Inflammatory macrophage (primary cell): ENCODE data around the gene RAB7A.
"Not testable (repeated sequence)": the region's sequence is repeated elsewhere in the genome, so short reads cannot be mapped to it uniquely, and the experiment has no call there.

Experiments
- DNase-seq, 2 donors: peaks; one replicate each; pipeline ENCODE4 v3.0.0-alpha.2; 2020 to 2022

The RAB7A gene

DNA sequence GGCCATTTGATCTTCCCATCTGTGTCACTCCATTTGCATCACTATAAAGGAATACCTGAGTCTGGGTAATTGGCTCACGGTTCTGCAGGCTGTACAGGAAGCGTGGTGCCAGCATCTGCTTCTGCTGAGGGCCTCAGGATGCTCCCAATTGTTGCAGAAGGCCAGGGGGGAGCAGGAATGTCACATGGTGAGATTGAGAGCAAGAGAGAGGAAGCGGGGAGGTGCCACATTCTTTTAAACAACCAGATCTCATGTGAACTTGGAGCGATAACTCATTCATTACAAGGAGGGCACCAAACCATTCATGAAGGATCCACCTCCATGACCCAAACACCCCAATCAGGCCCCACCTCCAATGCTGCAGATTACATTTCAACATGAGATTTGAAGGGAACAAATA lies 13.1 kb upstream of the RAB7A start:
- DNase-seq: no peak

DNA sequence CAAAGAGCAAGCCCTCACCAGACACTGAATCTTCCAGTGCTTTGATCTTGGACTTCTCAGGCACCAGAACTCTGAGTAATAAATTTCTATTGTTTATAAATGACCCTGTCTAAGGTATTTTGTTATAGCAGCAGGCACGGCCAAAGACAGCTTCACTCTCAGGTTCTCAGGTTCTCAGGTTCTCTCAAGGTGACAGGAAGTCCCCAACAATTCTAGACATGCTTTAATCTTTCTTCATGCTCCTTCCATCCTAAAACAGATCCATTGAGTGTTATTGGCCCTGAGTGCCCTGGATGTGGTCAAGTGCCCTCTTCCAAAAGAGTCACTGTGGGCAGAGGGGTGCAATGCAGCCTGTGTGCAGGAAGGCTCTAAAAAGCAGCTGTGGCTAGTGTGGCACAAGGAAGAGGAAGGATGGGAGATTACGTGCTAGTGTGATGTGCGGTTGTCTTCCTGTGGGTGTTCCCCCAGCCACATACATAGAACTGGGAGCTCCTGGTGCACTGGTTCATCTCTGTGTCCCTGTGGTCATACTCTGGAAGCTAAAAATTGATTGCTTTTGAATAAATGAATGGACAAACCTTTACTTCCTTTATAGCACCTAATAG lies 11.0 kb upstream of the RAB7A start:
- DNase-seq: peak; percentile 74 to 88

DNA sequence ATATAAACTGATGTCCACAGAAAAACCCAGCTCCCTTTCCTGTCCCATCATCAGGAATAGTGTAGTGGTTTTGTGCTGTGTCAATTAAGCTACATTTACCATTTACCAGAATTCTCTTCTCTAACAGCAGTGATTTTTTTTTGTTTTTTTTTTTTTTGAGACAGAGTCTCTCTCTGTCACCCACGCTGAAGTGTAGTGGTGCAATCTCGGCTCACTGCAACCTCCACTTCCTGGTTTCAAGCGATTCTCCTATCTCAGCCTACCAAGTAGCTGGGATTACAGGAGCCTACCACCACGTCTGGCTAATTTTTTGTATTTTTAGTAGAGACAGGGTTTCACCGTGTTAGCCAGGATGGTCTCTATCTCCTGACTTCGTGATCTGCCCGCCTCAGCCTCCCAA lies 7.1 kb upstream of the RAB7A start:
- peak; percentile 90 to 91 for DNase-seq

DNA sequence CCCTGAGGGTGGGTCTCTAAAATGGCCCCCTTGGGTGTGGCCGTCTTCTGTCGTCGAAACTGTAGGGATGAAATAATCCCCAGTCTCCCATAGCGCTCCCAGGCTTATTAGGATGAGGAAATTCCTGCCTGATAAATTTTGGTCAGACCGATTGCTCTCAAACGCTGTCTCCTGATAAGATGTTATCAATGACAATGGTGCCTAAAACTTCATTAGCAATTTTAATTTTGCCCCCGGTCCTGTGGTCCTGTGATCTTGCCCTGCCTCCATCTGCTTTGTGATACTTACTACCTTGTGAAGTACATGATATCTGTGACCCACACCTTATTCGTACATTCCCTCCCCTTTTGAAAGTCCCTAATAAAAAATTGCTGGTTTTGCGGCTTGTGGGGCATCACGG lies 5.1 kb upstream of the RAB7A start:
- DNase-seq: no peak

DNA sequence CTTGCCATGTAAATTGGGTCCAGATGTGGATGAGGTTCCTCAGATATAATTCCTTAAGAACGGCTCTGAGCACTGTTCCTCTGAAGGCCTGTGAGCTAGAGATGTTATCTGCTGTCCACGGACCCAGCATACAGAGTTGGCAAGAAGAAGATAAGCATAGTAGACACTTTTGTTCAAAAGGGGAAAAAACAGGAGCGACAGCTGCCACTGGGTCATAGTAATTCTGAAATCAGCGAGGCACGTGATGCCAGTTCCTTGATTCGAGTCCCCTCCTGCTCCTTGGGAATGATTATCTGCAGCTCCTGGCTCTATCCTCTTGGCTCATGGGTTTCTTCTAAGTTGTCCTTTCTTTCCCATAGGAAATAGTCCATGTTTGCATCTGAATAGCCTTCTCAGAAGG lies 2.5 kb upstream of the RAB7A start:
- DNase-seq: peak in 1 of 2 donors; percentile 13

DNA sequence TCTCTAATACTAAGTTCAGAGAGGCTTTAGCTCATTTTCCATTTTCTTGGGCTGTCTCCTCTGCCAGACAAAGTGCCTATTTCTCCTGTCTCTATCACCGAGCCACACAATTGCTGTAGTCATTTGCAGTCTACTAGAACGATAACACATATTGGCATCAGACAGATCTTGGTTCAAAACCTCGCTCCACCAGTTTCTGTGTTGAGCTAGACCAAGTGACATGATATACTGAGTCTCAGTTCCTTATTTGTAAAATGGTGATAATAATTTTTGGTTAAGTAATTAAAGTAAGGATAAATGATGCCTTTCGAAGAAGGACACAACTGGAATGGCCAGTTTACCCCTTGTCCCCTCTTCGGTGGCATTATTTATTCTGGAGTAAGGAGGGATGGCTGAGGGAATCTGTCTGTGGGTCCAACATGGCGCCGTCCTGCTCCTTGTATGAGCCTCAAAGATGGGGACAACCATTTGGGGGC lies 398 bp upstream of the RAB7A start:
- DNase-seq: no peak

DNA sequence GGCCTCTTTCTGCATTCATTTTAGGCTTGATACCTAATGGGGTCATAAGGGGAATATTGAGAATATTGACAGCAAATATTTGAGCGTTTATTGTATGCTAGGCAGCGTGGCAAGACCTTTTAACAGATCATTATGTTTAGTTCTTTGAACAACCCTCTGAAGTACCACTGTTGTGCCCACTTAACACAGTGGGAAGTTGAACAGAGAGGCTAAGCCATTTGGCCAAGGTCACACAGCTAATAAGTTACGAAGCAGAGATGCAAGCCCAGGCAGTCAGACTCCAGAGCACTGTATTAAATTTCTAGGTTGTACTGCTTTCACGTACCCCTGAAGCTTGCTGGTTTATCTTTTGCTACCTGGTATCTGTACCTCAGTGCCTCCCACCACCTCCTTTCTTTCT lies 1.1 kb downstream of the RAB7A start:
- DNase-seq: no peak

DNA sequence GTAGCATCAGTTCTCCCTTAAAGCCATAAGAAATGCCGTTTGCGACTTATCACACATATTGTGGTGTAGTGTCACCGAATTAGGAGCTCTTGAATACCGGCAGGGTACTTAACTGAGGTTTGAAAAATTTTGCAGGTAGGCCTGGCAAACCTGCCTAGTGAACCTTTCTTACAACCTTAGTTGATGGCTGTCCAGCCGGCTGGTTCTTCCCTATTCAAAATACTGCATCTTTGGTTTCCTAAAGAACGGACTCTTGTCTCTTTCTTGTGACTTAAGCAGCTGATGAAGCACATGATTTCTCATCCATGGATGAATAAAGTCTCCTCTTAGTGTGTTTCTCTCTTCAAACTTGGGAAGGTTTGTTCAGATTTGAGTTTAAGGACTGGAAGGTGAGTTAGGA lies 1.5 kb downstream of the RAB7A start:
- peak; percentile 36 to 37 for DNase-seq

DNA sequence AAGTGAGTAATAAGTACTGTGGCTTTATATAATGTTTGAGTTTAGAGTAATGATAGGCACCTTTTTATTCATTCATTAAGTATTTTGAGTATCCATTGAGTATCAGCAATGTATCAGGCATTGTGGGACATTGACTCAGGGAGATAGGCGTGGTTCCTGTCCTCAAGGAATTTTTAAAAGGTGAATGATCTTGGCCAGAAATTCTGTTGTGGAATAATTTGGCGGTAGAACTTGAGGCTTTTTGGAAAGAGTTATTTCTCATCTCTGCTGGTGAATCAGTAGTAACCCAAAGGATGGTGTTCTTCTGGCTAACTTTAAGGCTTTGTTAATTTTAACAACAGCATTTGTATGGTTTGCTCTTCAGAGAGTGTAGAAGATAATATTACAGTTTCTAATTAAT lies 2.0 kb downstream of the RAB7A start:
- no peak for DNase-seq

DNA sequence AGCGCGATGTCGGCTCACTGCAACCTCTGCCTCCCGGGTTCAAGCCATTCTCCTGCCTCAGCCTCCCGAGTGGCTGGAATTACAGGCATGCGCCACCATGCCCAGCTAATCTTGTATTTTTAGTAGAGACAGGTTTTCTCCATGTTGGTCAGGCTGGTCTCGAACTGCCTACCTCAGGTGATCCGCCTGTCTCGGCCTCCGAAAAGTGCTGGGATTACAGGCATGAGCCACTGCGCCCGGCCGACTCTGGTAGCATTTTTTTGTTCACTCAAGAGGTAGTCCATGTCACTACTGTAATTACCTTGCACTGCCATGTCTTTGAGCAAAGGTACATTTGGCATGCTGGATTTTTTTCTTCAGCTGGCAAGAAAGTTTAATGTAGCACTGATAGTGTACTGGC lies 2.5 kb downstream of the RAB7A start:
- not testable (repeated sequence) for DNase-seq

DNA sequence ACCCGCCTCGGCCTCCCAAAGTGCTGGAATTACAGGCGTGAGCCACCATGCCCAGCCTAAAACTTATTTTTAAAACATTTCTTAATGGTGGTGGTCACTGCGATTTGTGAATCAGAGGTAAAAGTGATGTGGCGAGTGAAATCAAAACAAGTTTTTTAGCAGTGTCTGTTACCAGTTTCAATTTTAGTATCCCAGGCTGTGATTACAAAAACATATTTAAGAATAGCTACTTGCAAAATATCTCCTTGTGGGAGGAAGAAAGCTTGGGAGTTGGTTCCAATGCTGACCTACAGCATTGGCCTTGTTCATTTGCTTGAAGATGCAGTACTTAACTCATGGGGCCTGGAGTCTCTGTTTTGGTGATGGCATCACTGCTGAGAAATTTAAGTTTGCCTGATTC lies 4.5 kb downstream of the RAB7A start:
- peak; percentile 33 to 39 for DNase-seq

DNA sequence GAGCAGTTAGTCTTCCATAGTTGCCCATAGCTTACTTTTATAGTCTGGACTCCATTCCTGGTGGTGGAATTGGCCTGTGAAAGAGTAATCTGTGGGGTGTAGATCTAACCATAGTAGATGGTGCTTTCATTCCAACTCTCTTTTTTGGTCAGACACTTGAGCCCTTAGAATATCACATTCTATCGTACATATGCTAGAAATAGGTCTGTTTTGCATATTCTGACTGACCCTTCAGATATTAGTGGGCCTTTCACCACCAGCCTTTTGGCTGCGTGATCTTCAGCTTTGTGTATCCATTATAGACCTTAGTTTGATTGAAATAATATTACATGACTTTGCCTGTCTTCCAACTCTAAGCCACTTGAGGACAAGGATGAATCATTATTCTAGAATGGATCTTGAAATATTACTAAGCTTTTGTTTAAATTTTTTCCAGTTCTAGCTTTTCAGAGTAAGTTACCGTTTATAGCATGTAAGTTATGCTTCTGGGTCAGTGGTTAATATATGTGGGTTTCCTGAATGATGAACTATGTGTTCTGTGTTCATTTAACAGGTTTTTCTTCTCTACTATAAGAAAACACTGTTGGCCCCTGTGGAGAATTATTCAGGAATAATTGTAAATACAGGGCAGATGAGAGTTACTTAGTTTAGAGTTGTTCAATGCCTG lies 8.7 kb downstream of the RAB7A start:
- no peak for DNase-seq

DNA sequence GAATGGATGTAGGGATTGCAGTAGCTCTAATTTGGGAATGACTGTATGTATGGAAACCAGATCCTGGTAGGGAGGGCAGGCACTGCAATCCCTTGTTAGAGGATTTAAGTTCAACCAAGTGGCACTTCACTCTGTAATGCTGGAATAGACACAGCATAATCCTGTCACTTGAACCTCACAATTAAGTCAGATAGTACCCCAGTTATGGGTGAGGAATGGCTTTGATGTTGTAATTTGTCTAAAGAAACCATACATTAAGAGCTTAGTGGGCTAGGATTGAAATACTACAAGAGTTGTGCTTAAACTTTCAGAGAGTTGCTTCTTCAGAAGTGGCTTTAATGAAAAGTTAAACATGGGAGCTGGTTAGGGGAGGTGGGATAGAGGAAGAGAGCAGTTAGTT lies 9.3 kb downstream of the RAB7A start:
- DNase-seq: no peak

DNA sequence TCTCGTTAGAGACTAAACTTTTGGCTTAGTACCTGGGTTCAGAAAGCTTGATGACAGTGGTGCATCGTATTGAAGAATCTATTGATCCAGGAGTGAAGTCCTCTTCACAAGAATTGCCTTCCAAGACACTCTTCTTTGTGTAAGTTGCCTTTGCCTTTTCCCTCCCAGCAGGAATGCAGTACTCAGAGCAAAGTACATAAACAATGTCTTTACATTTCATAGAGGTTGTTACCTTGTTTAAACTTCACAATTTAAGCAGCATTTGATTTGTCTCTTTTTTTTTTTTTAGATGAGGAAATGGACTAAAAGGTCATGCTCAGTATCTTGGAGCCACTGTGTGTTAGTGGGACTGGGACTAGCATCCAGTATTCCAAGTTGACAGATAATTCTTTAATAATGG lies 9.9 kb downstream of the RAB7A start:
- DNase-seq: no peak

DNA sequence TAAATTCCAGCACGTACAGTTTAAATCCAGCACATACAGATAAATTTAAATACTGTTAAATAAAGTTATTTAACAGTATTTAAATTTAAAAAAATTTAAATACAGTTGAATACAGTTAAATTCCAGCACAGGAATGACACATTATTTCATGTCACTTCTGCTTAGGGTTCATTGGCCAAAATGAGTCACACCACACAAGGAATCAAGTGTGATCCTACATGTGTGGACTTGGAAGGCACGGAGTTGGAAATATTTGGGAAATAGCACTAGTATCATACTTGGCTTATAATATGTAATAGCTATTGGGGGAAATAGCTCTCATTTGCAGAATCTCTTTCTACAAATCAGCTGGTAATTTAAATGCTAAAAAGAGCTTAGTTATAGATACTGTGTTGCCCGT lies 10.6 kb downstream of the RAB7A start:
- peak in 1 of 2 donors; percentile 30 for DNase-seq

DNA sequence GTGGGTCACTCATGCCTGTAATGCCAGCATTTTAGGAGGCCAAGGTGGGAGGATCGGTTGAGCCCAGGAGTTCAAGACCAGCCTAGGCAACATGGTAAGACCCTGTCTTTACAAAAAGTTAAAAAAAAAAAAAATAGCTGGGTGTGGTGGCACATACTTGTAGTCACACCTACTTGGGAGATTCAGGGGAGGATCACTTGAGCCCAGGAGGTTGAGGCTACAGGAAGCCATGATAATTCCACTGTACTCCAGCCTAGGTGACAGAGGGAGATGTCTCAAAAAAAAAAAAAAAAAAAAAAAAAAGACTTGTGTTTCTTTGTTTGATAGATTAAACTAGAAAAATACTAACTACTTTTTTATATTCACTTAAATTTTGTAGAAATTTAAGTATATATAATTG lies 14.6 kb downstream of the RAB7A start:
- no peak for DNase-seq

DNA sequence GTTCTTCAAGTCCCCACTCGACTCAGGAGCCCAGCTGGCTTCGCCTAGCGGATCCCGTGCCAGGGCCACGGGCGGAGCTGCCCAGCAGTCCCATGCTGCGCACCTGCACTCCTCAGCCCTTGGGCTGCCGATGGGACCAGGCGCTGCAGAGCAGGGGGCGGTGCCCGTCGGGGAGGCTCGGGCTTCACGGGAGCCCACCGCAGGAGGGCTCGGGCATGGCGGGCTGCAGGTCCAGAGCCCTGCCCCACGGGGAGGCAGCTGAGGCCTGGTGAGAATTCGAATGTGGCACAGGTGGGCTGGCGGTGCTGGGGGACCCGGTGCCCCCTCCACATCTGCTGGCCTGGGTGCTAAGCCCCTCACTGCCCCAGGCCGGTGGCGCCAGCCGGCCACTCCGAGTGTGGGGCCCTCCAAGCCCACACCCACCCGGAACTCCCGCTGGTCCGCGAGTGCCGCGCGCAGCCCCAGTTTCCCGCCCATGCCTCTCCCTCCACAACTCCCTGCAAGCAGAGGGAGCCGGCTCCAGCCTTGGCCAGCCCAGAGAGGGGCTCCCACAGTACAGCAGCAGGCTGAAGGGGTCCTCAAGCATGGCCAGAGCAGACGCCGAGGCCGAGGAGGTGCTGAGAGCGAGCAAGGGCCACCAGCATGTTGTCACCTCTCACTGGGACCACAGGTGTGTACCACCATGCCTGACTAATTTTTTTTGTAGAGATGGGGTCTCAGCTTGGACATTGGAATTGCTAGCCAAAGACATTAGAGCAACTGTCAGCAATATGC lies 17.0 kb downstream of the RAB7A start:
- no peak for DNase-seq

DNA sequence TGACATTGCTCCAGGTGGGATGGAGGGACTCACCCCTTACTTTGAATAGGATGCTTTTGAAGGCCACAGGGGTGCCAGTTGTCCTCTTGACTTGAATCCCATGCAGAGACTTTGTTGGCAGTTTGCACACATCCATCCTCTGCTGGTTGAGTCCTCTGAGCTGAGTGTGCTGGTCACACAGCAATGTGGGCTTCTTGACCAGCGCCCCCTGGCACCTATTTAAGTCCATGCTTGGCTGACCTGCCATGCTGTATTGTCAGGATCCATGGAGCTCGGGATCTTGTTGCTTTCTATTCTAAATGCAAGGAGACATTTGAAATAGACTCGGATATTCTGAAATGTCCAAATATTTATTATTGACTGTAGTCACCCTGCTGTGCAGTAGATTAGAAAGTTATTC lies 19.8 kb downstream of the RAB7A start:
- DNase-seq: no peak

DNA sequence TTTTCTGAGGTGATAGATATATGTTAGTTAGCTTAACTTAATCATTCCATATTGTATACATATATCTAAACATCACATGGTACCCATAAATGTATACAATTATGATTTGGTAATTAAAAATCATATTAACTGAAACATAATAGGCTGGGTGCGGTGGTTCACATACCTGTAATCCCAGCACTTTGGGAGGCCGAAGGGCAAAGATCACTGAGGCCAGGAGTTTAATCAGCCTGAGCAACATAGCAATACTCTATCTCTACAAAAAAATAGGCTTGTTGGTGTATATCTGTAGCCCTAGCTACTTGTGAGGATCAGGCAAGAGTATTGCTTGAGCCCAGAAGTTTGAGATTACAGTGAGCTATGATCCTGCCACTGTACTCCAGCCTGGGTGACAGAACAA lies 20.9 kb downstream of the RAB7A start:
- no peak for DNase-seq

DNA sequence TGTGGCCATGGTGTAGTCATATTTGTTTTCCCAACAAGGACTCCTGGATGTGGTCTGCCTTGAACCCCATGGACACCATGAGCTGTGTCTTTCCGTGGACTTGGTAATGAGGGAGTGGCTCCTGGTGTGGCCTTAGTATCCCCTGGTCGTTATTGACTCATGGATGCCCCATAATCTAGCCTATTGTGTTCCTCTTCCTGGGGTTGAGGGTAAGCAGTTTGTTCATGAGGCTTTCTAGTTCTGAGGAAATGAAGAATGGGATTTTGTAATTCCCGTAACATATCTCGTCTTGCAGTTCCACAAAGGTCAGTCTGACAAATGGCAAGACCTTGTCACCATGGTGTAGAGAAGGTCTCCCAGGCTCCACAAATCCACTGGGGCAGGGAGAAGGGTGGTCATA lies 22.6 kb downstream of the RAB7A start:
- peak; percentile 69 to 84 for DNase-seq

DNA sequence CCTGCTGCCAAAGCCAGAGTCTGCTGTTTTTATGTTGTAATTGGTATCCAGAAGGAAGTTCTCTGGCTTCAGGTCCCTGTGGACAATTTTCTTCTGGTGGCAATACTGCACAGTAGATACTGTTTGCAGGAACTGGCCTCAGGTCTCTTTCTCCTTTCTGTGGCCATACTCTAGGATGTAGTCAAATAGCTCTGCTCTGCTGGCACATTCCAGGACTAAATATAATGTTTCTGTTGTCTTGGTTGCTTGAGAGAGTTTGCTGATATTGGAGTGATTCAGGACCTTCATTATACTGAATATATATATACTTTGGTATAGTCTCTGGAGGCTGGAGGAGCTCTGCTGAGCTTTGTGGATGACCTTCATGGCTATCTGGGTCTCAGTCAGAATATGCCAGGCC lies 23.1 kb downstream of the RAB7A start:
- DNase-seq: peak in 1 of 2 donors; percentile 20

DNA sequence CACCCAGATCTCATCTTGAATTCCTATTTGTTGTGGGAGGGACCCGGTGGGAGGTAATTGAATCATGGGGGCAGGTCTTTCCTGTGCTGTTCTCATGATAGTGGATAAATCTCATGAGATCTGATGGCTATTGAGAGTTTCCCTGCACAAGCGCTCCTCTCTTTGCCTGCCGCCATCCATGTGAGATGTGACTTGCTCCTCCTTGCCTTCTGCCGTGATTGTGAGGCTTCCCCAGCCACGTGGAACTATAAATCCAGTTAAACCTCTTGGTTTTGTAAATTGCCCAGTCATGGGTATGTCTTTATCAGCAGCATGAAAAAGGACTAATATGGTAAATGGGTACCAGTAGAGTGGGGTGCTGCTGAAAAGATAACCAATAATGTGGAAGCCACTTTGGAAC lies 23.6 kb downstream of the RAB7A start:
- DNase-seq: not testable (repeated sequence)

DNA sequence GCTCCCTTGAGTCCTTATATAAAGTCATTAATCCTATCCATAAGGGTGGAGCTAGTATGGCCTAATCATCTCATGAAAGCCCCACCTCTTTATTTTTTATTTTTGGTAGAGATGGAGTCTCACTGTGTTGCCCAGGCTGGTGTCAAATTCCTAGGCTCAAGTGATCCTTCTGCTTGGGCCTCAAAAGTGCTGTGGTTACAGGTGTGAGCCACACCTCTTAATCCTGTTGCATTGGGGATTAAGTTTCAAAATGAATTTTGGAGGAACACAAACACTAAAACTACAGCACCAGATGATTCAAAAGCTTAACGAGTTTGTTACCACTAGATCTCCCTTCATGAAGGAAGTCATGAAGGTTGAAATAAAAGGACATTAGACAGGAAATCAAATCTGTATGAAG lies 27.7 kb downstream of the RAB7A start:
- no peak for DNase-seq

DNA sequence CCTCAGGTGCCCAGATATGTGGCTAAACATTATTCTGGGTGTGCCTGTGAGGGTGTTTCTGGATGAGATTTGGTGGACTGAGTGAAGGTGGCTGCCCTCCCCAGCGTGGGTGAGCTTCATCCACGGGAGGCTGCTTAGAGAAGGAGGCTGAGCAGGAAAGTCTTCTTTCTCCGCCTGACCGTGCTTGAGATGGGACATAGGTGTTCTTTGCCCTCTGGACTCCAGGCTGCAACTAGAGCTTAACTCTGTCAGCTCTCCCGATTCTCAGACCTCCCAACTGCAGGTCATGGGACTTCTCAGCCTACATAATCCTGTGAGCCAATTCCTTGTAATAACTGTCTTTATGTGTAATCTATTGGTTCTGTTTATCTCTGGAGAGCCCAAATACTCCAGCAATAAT lies 34.1 kb downstream of the RAB7A start:
- peak in 1 of 2 donors; percentile 28 for DNase-seq
